ENCODE measurements around the gene PDGFB. TPM values are rescaled to one million over a fixed set of nuclear protein-coding genes. Genes with fewer than 3 reads are reported as not detected.

Gene PDGFB
- total RNA-seq, 1 donor from 2014 or later, result 0.44 TPM

GRCh38 chr22:39233710-39234471 is 10.9 kb downstream of the PDGFB start:
- DNase-seq, result peak; percentile 48
- Mint-ChIP-seq H3K4me1 (ENCODE audit: low read depth, unreplicated experiment) (peaks cover 10% of the 10 kb centered on the region), H3K4me3 (ENCODE audit: unreplicated experiment) (no peak overlapping the region), H3K27ac (ENCODE audit: unreplicated experiment) (peak overlapping the region; percentile 33), H3K36me3 (ENCODE audit: unreplicated experiment) (no peaks in the 10 kb centered on the region), H3K9me3 (ENCODE audit: unreplicated experiment) (no peaks in the 10 kb centered on the region), H3K27me3 (ENCODE audit: unreplicated experiment) (peaks cover 1% of the 10 kb centered on the region)
- no peak for TF ChIP-seq CTCF (IDR thresholded peaks at IDR 0.05; ENCODE audit: partially characterized antibody, unreplicated experiment)

- TF ChIP-seq CTCF (IDR thresholded peaks at IDR 0.05; ENCODE audit: partially characterized antibody, unreplicated experiment), result no peak
- H3K4me1 Mint-ChIP-seq (ENCODE audit: low read depth, unreplicated experiment), result peaks cover 10% of the 10 kb centered on the region
- no peaks in the 10 kb centered on the region for H3K36me3 Mint-ChIP-seq (ENCODE audit: unreplicated experiment)
- no peak overlapping the region for H3K27ac Mint-ChIP-seq (ENCODE audit: unreplicated experiment)
- DNase-seq, result no peak
- H3K27me3 Mint-ChIP-seq (ENCODE audit: unreplicated experiment), result peaks cover 1% of the 10 kb centered on the region
- no peaks in the 10 kb centered on the region for H3K9me3 Mint-ChIP-seq (ENCODE audit: unreplicated experiment)
- H3K4me3 Mint-ChIP-seq (ENCODE audit: unreplicated experiment), result no peak overlapping the region
Observed at GRCh38 chr22:39232806-39233709, 11.7 kb downstream of the PDGFB start.

GRCh38 chr22:39232246-39232645 is 12.5 kb downstream of the PDGFB start:
- no peaks in the 10 kb centered on the region for H3K9me3 Mint-ChIP-seq (ENCODE audit: unreplicated experiment)
- peaks cover 1% of the 10 kb centered on the region for H3K27me3 Mint-ChIP-seq (ENCODE audit: unreplicated experiment)
- no peak for DNase-seq
- H3K4me3 Mint-ChIP-seq (ENCODE audit: unreplicated experiment), result no peak overlapping the region
- peaks cover 10% of the 10 kb centered on the region for H3K4me1 Mint-ChIP-seq (ENCODE audit: low read depth, unreplicated experiment)
- no peaks in the 10 kb centered on the region for H3K36me3 Mint-ChIP-seq (ENCODE audit: unreplicated experiment)
- no peak overlapping the region for H3K27ac Mint-ChIP-seq (ENCODE audit: unreplicated experiment)
- no peak for TF ChIP-seq CTCF (IDR thresholded peaks at IDR 0.05; ENCODE audit: partially characterized antibody, unreplicated experiment)

- no peak for TF ChIP-seq CTCF (IDR thresholded peaks at IDR 0.05; ENCODE audit: partially characterized antibody, unreplicated experiment)
- Mint-ChIP-seq H3K27me3 (ENCODE audit: unreplicated experiment) (peaks cover 1% of the 10 kb centered on the region), H3K27ac (ENCODE audit: unreplicated experiment) (no peak overlapping the region), H3K36me3 (ENCODE audit: unreplicated experiment) (no peaks in the 10 kb centered on the region), H3K4me3 (ENCODE audit: unreplicated experiment) (no peak overlapping the region), H3K9me3 (ENCODE audit: unreplicated experiment) (no peaks in the 10 kb centered on the region), H3K4me1 (ENCODE audit: low read depth, unreplicated experiment) (peaks cover 8% of the 10 kb centered on the region)
- DNase-seq, result no peak
Observed at GRCh38 chr22:39231197-39231950, 13.4 kb downstream of the PDGFB start.

All from glutamatergic neuron (in vitro differentiated cells).